Activated CD4-positive, alpha-beta memory T cell treated with anti-CD3 and anti-CD28 coated beads, Interleukin-2, amount 10 ng/mL, durations not matched to agents 7 days and 5 days (primary cell): ENCODE measurements around the gene CNTRL. TPM values are rescaled to one million over a fixed set of nuclear protein-coding genes. Genes with fewer than 3 reads are reported as not detected.
"Not testable (repeated sequence)": the region's sequence is repeated elsewhere in the genome, so short reads cannot be mapped to it uniquely, and the experiment has no call there.

Experiments used
- CTCF ChIA-PET: fragments of 350-600 bp; sonication (Branson Sonifier 250); formaldehyde crosslinking; loops from one replicate; lab custom pipeline; 2021; ENCODE audit warnings: antibody characterized with exemption, inconsistent platforms; lab: Charles Lee
- POLR2A ChIA-PET: fragments of 350-600 bp; sonication (Branson Sonifier 250); formaldehyde crosslinking; loops from one replicate; lab custom pipeline; 2021; ENCODE audit warnings: antibody characterized with exemption; lab: Charles Lee
- DNase-seq: peaks from one replicate; pipeline ENCODE4 v3.0.0-alpha.2; 2020
- H3K27ac Mint-ChIP-seq: one replicate; pipeline ENCODE4 v1.8.0; 2021; ENCODE audit warnings: mild to moderate bottlenecking, mixed read lengths
- H3K27me3 Mint-ChIP-seq: one replicate; pipeline ENCODE4 v1.8.0; 2021; ENCODE audit warnings: mixed read lengths
- H3K36me3 Mint-ChIP-seq: one replicate; pipeline ENCODE4 v1.8.0; 2021; ENCODE audit warnings: low read depth, mixed read lengths
- H3K4me1 Mint-ChIP-seq: one replicate; pipeline ENCODE4 v1.8.0; 2021; ENCODE audit warnings: mixed read lengths
- H3K4me3 Mint-ChIP-seq: one replicate; pipeline ENCODE4 v1.8.0; 2021; ENCODE audit warnings: mild to moderate bottlenecking, mixed read lengths
- H3K9me3 Mint-ChIP-seq: one replicate; pipeline ENCODE4 v1.8.0; 2021; ENCODE audit warnings: mixed read lengths
- total RNA-seq, 2 experiments: library from RNA; stranded (reverse); gene quantifications; one replicate each; pipeline ENCODE4 v1.2.3, GENCODE V29; 2021

CNTRL gene
- total RNA-seq, 2 experiments from 2014 or later, result 84.1 to 86.9 TPM

GRCh38 chr9:121073038-121073437 is 1.7 kb upstream of the CNTRL start:
- DNase-seq, result no peak
- peaks cover 4% of the 10 kb centered on the region for H3K9me3 Mint-ChIP-seq
- H3K36me3 Mint-ChIP-seq, result peaks cover 14% of the 10 kb centered on the region
- H3K27me3 Mint-ChIP-seq, result no peaks in the 10 kb centered on the region
- H3K27ac Mint-ChIP-seq, result peak overlapping the region; percentile 66
- H3K4me1 Mint-ChIP-seq, result peaks cover 60% of the 10 kb centered on the region
- POLR2A ChIA-PET, result interaction anchor here (0.6 to 6.5 kb wide), 5 partner anchors 10 to 280 kb away, joined by 3 to 44 read pairs (median 8); partner anchors contain the start of genes FBXW2 and PHF19
- H3K4me3 Mint-ChIP-seq, result peak overlapping the region; percentile 96
- CTCF ChIA-PET, result interaction anchor here (0.6 to 2.2 kb wide), 10 partner anchors 10 to 468 kb away, joined by 3 to 10 read pairs (median 4); partner anchors contain the start of gene RAB14

- H3K4me3 Mint-ChIP-seq, result peak overlapping the region; percentile 96
- POLR2A ChIA-PET, result interaction anchor here (0.8 to 6.5 kb wide), 15 partner anchors 11 to 363 kb away, joined by 3 to 44 read pairs (median 4); partner anchors contain the start of genes FBXW2 and PHF19
- no peak for DNase-seq
- CTCF ChIA-PET, result interaction anchor here (0.9 to 2.3 kb wide), 6 partner anchors 15 to 322 kb away, joined by 3 to 11 read pairs (median 6); no protein-coding TSS in a partner anchor
- no peaks in the 10 kb centered on the region for H3K27me3 Mint-ChIP-seq
- H3K9me3 Mint-ChIP-seq, result peaks cover under 1% of the 10 kb centered on the region
- peaks cover 53% of the 10 kb centered on the region for H3K4me1 Mint-ChIP-seq
- H3K36me3 Mint-ChIP-seq, result peaks cover 12% of the 10 kb centered on the region
- peak overlapping the region; percentile 91 for H3K27ac Mint-ChIP-seq
These were observed 689 bp downstream of the CNTRL start for GRCh38 chr9:121075251-121076036.

GRCh38 chr9:121082075-121082474 is 7.3 kb downstream of the CNTRL start:
- no peaks in the 10 kb centered on the region for H3K27me3 Mint-ChIP-seq

GRCh38 chr9:121085661-121086060 is 10.9 kb downstream of the CNTRL start:
- H3K4me3 Mint-ChIP-seq, result no peak overlapping the region
- peaks cover 64% of the 10 kb centered on the region for H3K36me3 Mint-ChIP-seq
- POLR2A ChIA-PET, result no interaction called here
- H3K9me3 Mint-ChIP-seq, result no peaks in the 10 kb centered on the region
- H3K27me3 Mint-ChIP-seq, result no peaks in the 10 kb centered on the region
- CTCF ChIA-PET, result no interaction called here
- no peak for DNase-seq
- H3K4me1 Mint-ChIP-seq, result peaks cover 26% of the 10 kb centered on the region
- no peak overlapping the region for H3K27ac Mint-ChIP-seq

More at GRCh38 chr9:121082075-121082474, 7.3 kb downstream of the CNTRL start:
- no peaks in the 10 kb centered on the region for H3K9me3 Mint-ChIP-seq
- H3K4me3 Mint-ChIP-seq, result no peak overlapping the region
- H3K36me3 Mint-ChIP-seq, result peaks cover 50% of the 10 kb centered on the region
- H3K27ac Mint-ChIP-seq, result no peak overlapping the region
- H3K4me1 Mint-ChIP-seq, result peaks cover 22% of the 10 kb centered on the region
- ChIA-PET POLR2A (no interaction called here), CTCF (interaction anchor here (1.1 to 1.8 kb wide), 3 partner anchors 22 to 103 kb away, joined by 3 to 7 read pairs (median 6); no protein-coding TSS in a partner anchor)
- no peak for DNase-seq

- H3K27me3 Mint-ChIP-seq, result no peaks in the 10 kb centered on the region
- peak overlapping the region; percentile 41 for H3K27ac Mint-ChIP-seq
- POLR2A ChIA-PET, result interaction anchor here (1.5 kb wide), 1 partner anchor 11 kb away, joined by 3 read pairs; no protein-coding TSS in a partner anchor
- CTCF ChIA-PET, result no interaction called here
- no peaks in the 10 kb centered on the region for H3K9me3 Mint-ChIP-seq
- H3K4me1 Mint-ChIP-seq, result peaks cover 26% of the 10 kb centered on the region
- H3K4me3 Mint-ChIP-seq, result no peak overlapping the region
- no peak for DNase-seq
- H3K36me3 Mint-ChIP-seq, result peaks cover 65% of the 10 kb centered on the region
These were observed 13.8 kb downstream of the CNTRL start for GRCh38 chr9:121088576-121088975.

- POLR2A ChIA-PET, H3K27ac Mint-ChIP-seq, H3K9me3 Mint-ChIP-seq, H3K4me3 Mint-ChIP-seq, DNase-seq, H3K27me3 Mint-ChIP-seq: not testable (repeated sequence)
- CTCF ChIA-PET, result interaction anchor here (0.7 to 1.1 kb wide), 2 partner anchors 19 to 30 kb away, joined by 3 to 4 read pairs; no protein-coding TSS in a partner anchor
- peaks cover 24% of the 10 kb centered on the region for H3K4me1 Mint-ChIP-seq
- peaks cover 74% of the 10 kb centered on the region for H3K36me3 Mint-ChIP-seq
These were observed 16.0 kb downstream of the CNTRL start for GRCh38 chr9:121090743-121091142.

GRCh38 chr9:121095057-121095456 is 20.3 kb downstream of the CNTRL start:
- H3K4me1 Mint-ChIP-seq, result no peaks in the 10 kb centered on the region
- H3K36me3 Mint-ChIP-seq, result peaks cover 83% of the 10 kb centered on the region
- no peak for DNase-seq
- POLR2A ChIA-PET, result interaction anchor here (0.9 kb wide), 1 partner anchor 26 kb away, joined by 4 read pairs; no protein-coding TSS in a partner anchor
- H3K4me3 Mint-ChIP-seq, result no peak overlapping the region
- H3K27me3 Mint-ChIP-seq, result no peaks in the 10 kb centered on the region
- CTCF ChIA-PET, result interaction anchor here (0.7 to 1.3 kb wide), 2 partner anchors 35 to 434 kb away, joined by 3 read pairs; no protein-coding TSS in a partner anchor
- H3K9me3 Mint-ChIP-seq, result peaks cover 14% of the 10 kb centered on the region
- H3K27ac Mint-ChIP-seq, result no peak overlapping the region

- no peak overlapping the region for H3K27ac Mint-ChIP-seq
- ChIA-PET CTCF (no interaction called here), POLR2A (no interaction called here)
- no peak for DNase-seq
- peaks cover 28% of the 10 kb centered on the region for H3K9me3 Mint-ChIP-seq
- H3K4me1 Mint-ChIP-seq, result no peaks in the 10 kb centered on the region
- peaks cover 86% of the 10 kb centered on the region for H3K36me3 Mint-ChIP-seq
- no peak overlapping the region for H3K4me3 Mint-ChIP-seq
- no peaks in the 10 kb centered on the region for H3K27me3 Mint-ChIP-seq
These were observed 23.9 kb downstream of the CNTRL start for GRCh38 chr9:121098567-121099198.

GRCh38 chr9:121104054-121104453 is 29.3 kb downstream of the CNTRL start:
- Mint-ChIP-seq H3K9me3 (peaks cover 21% of the 10 kb centered on the region), H3K36me3 (peaks cover 76% of the 10 kb centered on the region), H3K4me1 (peaks cover 16% of the 10 kb centered on the region)
- H3K27ac Mint-ChIP-seq, POLR2A ChIA-PET, DNase-seq, H3K27me3 Mint-ChIP-seq, H3K4me3 Mint-ChIP-seq: not testable (repeated sequence)
- CTCF ChIA-PET, result interaction anchor here (0.6 to 1.0 kb wide), 4 partner anchors 18 to 481 kb away, joined by 3 read pairs; no protein-coding TSS in a partner anchor

- no peak overlapping the region for H3K27ac Mint-ChIP-seq
- POLR2A ChIA-PET, result no interaction called here
- CTCF ChIA-PET, result interaction anchor here (2.1 kb wide), 1 partner anchor 11 kb away, joined by 4 read pairs; no protein-coding TSS in a partner anchor
These were observed 30.8 kb downstream of the CNTRL start for GRCh38 chr9:121105531-121105930.

GRCh38 chr9:121107029-121107428 is 32.3 kb downstream of the CNTRL start:
- Mint-ChIP-seq H3K9me3 (no peaks in the 10 kb centered on the region), H3K27me3 (no peaks in the 10 kb centered on the region), H3K4me3 (no peak overlapping the region), H3K4me1 (peaks cover 17% of the 10 kb centered on the region), H3K36me3 (peaks cover 60% of the 10 kb centered on the region), H3K27ac (no peak overlapping the region)
- ChIA-PET CTCF (interaction anchor here (1.1 to 2.1 kb wide), 2 partner anchors 10 to 14 kb away, joined by 4 to 5 read pairs; no protein-coding TSS in a partner anchor), POLR2A (interaction anchor here (1.7 to 1.9 kb wide), 2 partner anchors 14 to 26 kb away, joined by 4 to 8 read pairs; no protein-coding TSS in a partner anchor)
- DNase-seq, result no peak

More at GRCh38 chr9:121105531-121105930, 30.8 kb downstream of the CNTRL start:
- H3K9me3 Mint-ChIP-seq, result peaks cover 10% of the 10 kb centered on the region
- no peak for DNase-seq
- H3K36me3 Mint-ChIP-seq, result peaks cover 66% of the 10 kb centered on the region
- no peaks in the 10 kb centered on the region for H3K27me3 Mint-ChIP-seq
- no peak overlapping the region for H3K4me3 Mint-ChIP-seq
- H3K4me1 Mint-ChIP-seq, result peaks cover 16% of the 10 kb centered on the region

GRCh38 chr9:121107881-121108280 is 33.1 kb downstream of the CNTRL start:
- CTCF ChIA-PET, result interaction anchor here (1.1 kb wide), 1 partner anchor 13 kb away, joined by 5 read pairs; no protein-coding TSS in a partner anchor
- POLR2A ChIA-PET, result interaction anchor here (0.7 to 1.9 kb wide), 3 partner anchors 14 to 128 kb away, joined by 3 to 8 read pairs (median 4); no protein-coding TSS in a partner anchor

More at GRCh38 chr9:121107881-121108280, 33.1 kb downstream of the CNTRL start:
- Mint-ChIP-seq H3K36me3 (peaks cover 56% of the 10 kb centered on the region), H3K27ac (no peak overlapping the region), H3K4me3 (no peak overlapping the region), H3K4me1 (peaks cover 17% of the 10 kb centered on the region), H3K9me3 (no peaks in the 10 kb centered on the region), H3K27me3 (no peaks in the 10 kb centered on the region)
- DNase-seq, result no peak
